Parathyroid adenoma (tissue), 2 donors: ENCODE results near the gene KDELR3.

Experiments
- H2AFZ ChIP-seq: fragments of 300-600 bp; sonication (generic); one replicate; pipeline ENCODE4 v1.7.0; 2017; ENCODE audit warnings: antibody characterized with exemption, mild to moderate bottlenecking
- H3K27ac ChIP-seq: fragments of 300-600 bp; sonication (generic); one replicate; pipeline ENCODE4 v1.7.0; 2017
- H3K27me3 ChIP-seq: fragments of 300-600 bp; sonication (generic); one replicate; pipeline ENCODE4 v1.7.0; 2017; ENCODE audit warnings: low read length; ENCODE audit not compliant: control insufficient read depth, insufficient read depth
- H3K36me3 ChIP-seq: fragments of 300-600 bp; sonication (generic); one replicate; pipeline ENCODE4 v1.7.0; 2017; ENCODE audit warnings: low read length; ENCODE audit not compliant: control insufficient read depth, insufficient read depth
- H3K4me1 ChIP-seq: fragments of 300-600 bp; sonication (generic); one replicate; pipeline ENCODE4 v1.7.0; 2017; ENCODE audit warnings: control low read depth
- H3K4me2 ChIP-seq: fragments of 300-600 bp; sonication (generic); one replicate; pipeline ENCODE4 v1.7.0; 2017; ENCODE audit warnings: low read length
- H3K4me3 ChIP-seq: fragments of 300-600 bp; sonication (generic); one replicate; pipeline ENCODE4 v1.7.0; 2017; ENCODE audit warnings: low read depth, low read length
- H3K79me2 ChIP-seq: fragments of 300-600 bp; sonication (generic); one replicate; pipeline ENCODE4 v1.7.0; 2017; ENCODE audit warnings: control low read depth
- H3K9ac ChIP-seq: fragments of 300-600 bp; sonication (generic); one replicate; pipeline ENCODE4 v1.7.0; 2017; ENCODE audit warnings: mild to moderate bottlenecking
- H3K9me3 ChIP-seq: fragments of 300-600 bp; sonication (generic); one replicate; pipeline ENCODE4 v1.7.0; 2017; ENCODE audit warnings: low read length; ENCODE audit not compliant: control insufficient read depth
- TF ChIP-seq, protein P1 (sequence below): fragments of 300-600 bp; sonication (generic); IDR thresholded peaks from one replicate; pipeline ENCODE4 v1.7.0; 2017; ENCODE audit warnings: antibody characterized with exemption, mild to moderate bottlenecking
- donor health status: primary hyperparathyroidism.

Gene KDELR3

DNA sequence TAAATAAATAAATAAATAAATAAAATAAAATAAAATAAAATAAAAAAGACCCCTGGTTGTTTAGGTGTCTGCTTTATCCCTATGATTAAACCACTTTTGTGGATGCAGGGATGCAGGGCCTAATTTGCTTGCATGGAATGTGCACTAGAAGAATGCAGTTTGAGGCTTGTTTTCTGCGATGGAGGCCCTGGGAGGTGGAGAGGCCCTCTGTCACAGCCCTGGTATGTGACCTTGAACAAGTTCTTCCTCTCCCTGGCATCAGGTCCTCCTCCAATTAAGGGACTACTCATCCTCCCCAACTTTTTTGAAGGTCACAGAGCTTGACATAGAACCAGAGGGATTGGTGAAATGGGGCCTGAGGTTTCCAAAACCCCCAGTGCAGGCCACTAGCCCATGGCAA, 35.6 kb upstream of the KDELR3 start:
- H2AFZ ChIP-seq = no peak overlapping the region
- no peaks in the 10 kb centered on the region for H3K27me3 ChIP-seq
- H3K4me2 ChIP-seq = no peak overlapping the region
- H3K4me1 ChIP-seq = no peaks in the 10 kb centered on the region
- H3K27ac ChIP-seq = no peak overlapping the region
- H3K36me3 ChIP-seq = no peaks in the 10 kb centered on the region
- H3K9ac ChIP-seq = no peak overlapping the region
- no peaks in the 10 kb centered on the region for H3K79me2 ChIP-seq
- H3K9me3 ChIP-seq = no peaks in the 10 kb centered on the region
- no peak overlapping the region for H3K4me3 ChIP-seq
- TF ChIP-seq, protein P1, sequence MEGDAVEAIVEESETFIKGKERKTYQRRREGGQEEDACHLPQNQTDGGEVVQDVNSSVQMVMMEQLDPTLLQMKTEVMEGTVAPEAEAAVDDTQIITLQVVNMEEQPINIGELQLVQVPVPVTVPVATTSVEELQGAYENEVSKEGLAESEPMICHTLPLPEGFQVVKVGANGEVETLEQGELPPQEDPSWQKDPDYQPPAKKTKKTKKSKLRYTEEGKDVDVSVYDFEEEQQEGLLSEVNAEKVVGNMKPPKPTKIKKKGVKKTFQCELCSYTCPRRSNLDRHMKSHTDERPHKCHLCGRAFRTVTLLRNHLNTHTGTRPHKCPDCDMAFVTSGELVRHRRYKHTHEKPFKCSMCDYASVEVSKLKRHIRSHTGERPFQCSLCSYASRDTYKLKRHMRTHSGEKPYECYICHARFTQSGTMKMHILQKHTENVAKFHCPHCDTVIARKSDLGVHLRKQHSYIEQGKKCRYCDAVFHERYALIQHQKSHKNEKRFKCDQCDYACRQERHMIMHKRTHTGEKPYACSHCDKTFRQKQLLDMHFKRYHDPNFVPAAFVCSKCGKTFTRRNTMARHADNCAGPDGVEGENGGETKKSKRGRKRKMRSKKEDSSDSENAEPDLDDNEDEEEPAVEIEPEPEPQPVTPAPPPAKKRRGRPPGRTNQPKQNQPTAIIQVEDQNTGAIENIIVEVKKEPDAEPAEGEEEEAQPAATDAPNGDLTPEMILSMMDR = no peak

DNA sequence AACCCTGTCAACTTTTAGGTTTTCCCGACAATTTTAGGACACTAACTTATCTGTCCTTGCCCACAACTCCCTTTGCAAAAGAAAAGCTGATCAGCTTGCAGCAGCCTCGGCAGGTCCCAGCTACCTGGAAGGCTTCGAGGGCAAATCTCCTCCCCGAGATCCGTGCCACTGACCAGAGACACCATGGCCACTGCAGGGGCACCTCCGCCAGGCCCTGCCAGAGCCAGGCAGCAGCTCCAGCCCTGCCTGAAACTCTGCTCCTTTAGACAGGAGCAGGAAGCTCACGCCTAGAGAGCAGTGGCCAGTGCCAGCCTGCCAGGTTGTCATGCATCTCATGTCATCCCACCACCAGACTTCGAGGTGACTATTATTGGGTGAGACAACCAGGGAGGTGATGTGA, 34.0 kb upstream of the KDELR3 start:
- TF ChIP-seq, protein P1 = no peak
- Histone ChIP-seq H3K9ac (no peak overlapping the region), H2AFZ (no peak overlapping the region), H3K9me3 (no peaks in the 10 kb centered on the region), H3K36me3 (no peaks in the 10 kb centered on the region), H3K4me2 (no peak overlapping the region), H3K4me3 (no peak overlapping the region), H3K4me1 (no peaks in the 10 kb centered on the region), H3K27me3 (no peaks in the 10 kb centered on the region), H3K27ac (no peak overlapping the region), H3K79me2 (no peaks in the 10 kb centered on the region)

DNA sequence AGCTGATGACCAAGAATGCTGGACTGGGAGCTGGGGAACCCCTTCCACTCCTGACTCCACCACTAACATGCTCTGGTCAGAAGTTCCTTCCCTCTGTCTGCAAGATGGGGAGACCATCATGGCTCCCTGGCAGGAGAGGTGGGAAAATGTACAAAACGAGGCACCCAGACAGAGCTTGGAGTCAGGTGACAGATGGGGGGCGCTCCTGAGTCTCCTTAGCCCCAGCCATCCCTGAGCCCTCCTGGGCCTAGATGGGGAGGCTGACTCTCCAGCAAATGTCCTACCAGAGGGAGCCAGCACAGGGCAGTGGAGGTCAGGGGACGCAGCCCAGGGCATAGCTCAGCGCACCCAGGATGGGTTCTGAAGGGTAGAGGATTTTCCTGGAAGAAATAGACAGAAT, 32.9 kb upstream of the KDELR3 start:
- H3K36me3 ChIP-seq = no peaks in the 10 kb centered on the region
- no peaks in the 10 kb centered on the region for H3K4me1 ChIP-seq
- TF ChIP-seq, protein P1 = no peak
- no peaks in the 10 kb centered on the region for H3K9me3 ChIP-seq
- H3K27me3 ChIP-seq = no peaks in the 10 kb centered on the region
- H3K4me2 ChIP-seq = no peak overlapping the region
- H3K79me2 ChIP-seq = no peaks in the 10 kb centered on the region
- no peak overlapping the region for H3K4me3 ChIP-seq
- H3K9ac ChIP-seq = no peak overlapping the region
- no peak overlapping the region for H2AFZ ChIP-seq
- H3K27ac ChIP-seq = no peak overlapping the region

DNA sequence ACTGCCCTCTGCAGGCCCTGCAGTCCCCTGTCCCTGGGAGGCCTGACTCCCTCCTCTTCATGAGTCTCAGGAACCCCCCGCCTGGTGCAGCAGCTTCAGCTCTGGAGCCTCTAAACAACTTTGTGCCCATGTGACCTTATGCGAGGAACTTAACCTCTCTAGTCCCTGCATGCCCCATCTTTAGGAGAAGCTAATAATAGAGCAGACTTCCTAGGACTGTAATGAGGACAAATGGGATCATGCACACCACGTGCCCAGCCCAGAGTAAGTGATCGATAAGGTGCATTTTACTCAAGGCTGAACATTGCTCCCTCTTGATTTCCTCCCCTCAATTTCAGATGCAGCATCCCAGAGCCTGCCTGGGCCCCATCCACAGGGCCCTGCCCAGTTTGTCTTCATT, 31.9 kb upstream of the KDELR3 start:
- Histone ChIP-seq H3K36me3 (no peaks in the 10 kb centered on the region), H3K9ac (no peak overlapping the region), H3K27ac (no peak overlapping the region), H3K9me3 (no peaks in the 10 kb centered on the region), H2AFZ (no peak overlapping the region), H3K79me2 (no peaks in the 10 kb centered on the region), H3K4me1 (no peaks in the 10 kb centered on the region), H3K4me3 (no peak overlapping the region), H3K27me3 (no peaks in the 10 kb centered on the region), H3K4me2 (no peak overlapping the region)
- TF ChIP-seq, protein P1 = no peak

DNA sequence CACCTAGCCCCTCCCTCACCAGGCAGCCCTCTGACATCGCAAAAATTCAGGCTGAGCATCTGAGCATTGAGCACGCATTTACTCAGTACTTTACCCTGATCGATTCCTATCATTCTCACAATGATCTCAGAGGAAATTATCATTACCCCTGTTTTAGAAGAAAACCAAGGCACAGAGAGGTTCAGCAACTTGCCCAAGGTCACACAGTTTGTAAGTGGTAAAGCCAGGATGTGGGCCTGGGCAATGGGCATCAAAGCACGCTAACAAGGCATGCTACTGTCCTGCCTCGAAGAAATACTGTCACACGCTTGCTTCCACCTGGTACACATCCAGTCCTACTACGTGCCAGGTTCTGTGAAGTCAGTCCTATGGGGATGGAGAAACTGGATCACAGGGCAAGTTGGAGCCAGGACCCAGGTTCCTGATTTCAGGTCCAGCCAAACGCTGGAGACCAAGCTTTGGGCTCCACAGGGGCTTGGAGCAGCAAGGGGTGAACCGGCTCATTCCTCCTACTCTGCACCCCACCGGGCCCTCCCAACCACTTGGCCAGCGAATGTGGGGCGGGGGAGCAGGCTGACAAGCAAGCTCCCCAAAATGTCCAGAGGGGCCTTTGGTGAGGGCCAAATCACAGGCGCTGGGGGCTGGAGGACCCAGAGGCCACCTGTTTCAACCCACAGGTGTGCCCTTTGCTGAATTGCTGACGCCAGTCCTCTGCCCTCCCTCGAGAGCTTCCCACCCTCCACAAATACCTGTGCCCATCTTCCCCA, 31.1 kb upstream of the KDELR3 start:
- H3K27me3 ChIP-seq = no peaks in the 10 kb centered on the region
- no peaks in the 10 kb centered on the region for H3K36me3 ChIP-seq
- TF ChIP-seq, protein P1 = no peak
- H3K9ac ChIP-seq = no peak overlapping the region
- H3K9me3 ChIP-seq = no peaks in the 10 kb centered on the region
- H3K4me1 ChIP-seq = no peaks in the 10 kb centered on the region
- H3K79me2 ChIP-seq = no peaks in the 10 kb centered on the region
- no peak overlapping the region for H3K4me2 ChIP-seq
- H3K27ac ChIP-seq = no peak overlapping the region
- H2AFZ ChIP-seq = no peak overlapping the region
- no peak overlapping the region for H3K4me3 ChIP-seq
